ENCODE measurements around the gene TPI1.

GRCh38 chr12:6830286-6830890 is 36.9 kb upstream of the TPI1 start:
- TF ChIP-seq CTCF (IDR thresholded peaks at IDR 0.05; ENCODE audit: control extremely low read depth in 1 of 3, insufficient read depth in 1 of 3, low read depth in 1 of 3, low read length in 3 of 3) (no peak), CHD2 (IDR thresholded peaks at IDR 0.05; ENCODE audit: low read length) (no peak), TAF1 (IDR thresholded peaks at IDR 0.05; ENCODE audit: low read depth, low read length) (no peak), MAX (IDR thresholded peaks at IDR 0.05) (no peak), POLR2A (IDR thresholded peaks at IDR 0.05; ENCODE audit: control extremely low read depth in 1 of 2, low read depth in 2 of 2, low read length in 2 of 2) (no peak), CBX5 (IDR thresholded peaks at IDR 0.05; ENCODE audit: low read depth, low read length) (no peak)

Measured in H1 (cell line).